ENCODE data around the gene PREB.

- TF ChIP-seq CTCF (IDR thresholded peaks at IDR 0.05) (no peak), POLR2A (IDR thresholded peaks at IDR 0.05) (no peak), POLR2AphosphoS5 (IDR thresholded peaks at IDR 0.05) (no peak), EP300 (IDR thresholded peaks at IDR 0.05) (no peak)
These were observed 51.5 kb downstream of the PREB start for GRCh38 chr2:27082773-27083409.

Data from stomach (tissue), 4 donors.